Measurements from ENCODE around the gene PDE11A. TPM values are rescaled to one million over a fixed set of nuclear protein-coding genes. Genes with fewer than 3 reads are reported as not detected.

The PDE11A gene
- total RNA-seq, 1 donor from 2014 or later: 25.6 TPM

- peak overlapping the region; percentile 62 for H3K27ac Mint-ChIP-seq
- no peak for TF ChIP-seq CTCF (IDR thresholded peaks at IDR 0.05; ENCODE audit: unreplicated experiment)
- H3K27me3 Mint-ChIP-seq (ENCODE audit: low read depth): no peaks in the 10 kb centered on the region
- H3K36me3 Mint-ChIP-seq: peaks cover 3% of the 10 kb centered on the region
- peaks cover 12% of the 10 kb centered on the region for H3K4me1 Mint-ChIP-seq
- no peaks in the 10 kb centered on the region for H3K9me3 Mint-ChIP-seq
- H3K4me3 Mint-ChIP-seq: no peak overlapping the region
- DNase-seq (ENCODE audit: low spot score in 2 of 2, unreplicated experiment in 2 of 2): no peak
Measured at GRCh38 chr2:177682836-177683660, 389.5 kb downstream of the PDE11A start.

GRCh38 chr2:177682006-177682405 lies 390.6 kb downstream of the PDE11A start:
- Mint-ChIP-seq H3K27me3 (ENCODE audit: low read depth) (no peaks in the 10 kb centered on the region), H3K36me3 (no peaks in the 10 kb centered on the region), H3K27ac (peak overlapping the region; percentile 48), H3K4me3 (no peak overlapping the region), H3K4me1 (peaks cover 17% of the 10 kb centered on the region), H3K9me3 (no peaks in the 10 kb centered on the region)
- no peak for TF ChIP-seq CTCF (IDR thresholded peaks at IDR 0.05; ENCODE audit: unreplicated experiment)
- DNase-seq (ENCODE audit: low spot score in 2 of 2, unreplicated experiment in 2 of 2): no peak

- no peaks in the 10 kb centered on the region for H3K27me3 Mint-ChIP-seq (ENCODE audit: low read depth)
- TF ChIP-seq CTCF (IDR thresholded peaks at IDR 0.05; ENCODE audit: unreplicated experiment): no peak
- no peaks in the 10 kb centered on the region for H3K9me3 Mint-ChIP-seq
- peaks cover 23% of the 10 kb centered on the region for H3K4me1 Mint-ChIP-seq
- H3K36me3 Mint-ChIP-seq: no peaks in the 10 kb centered on the region
- H3K4me3 Mint-ChIP-seq: no peak overlapping the region
- DNase-seq (ENCODE audit: low spot score in 2 of 2, unreplicated experiment in 2 of 2): no peak
- H3K27ac Mint-ChIP-seq: peak overlapping the region; percentile 44
Measured at GRCh38 chr2:177680866-177681712, 391.5 kb downstream of the PDE11A start.

- H3K4me3 Mint-ChIP-seq: no peak overlapping the region
- no peak for DNase-seq (ENCODE audit: low spot score in 2 of 2, unreplicated experiment in 2 of 2)
- H3K4me1 Mint-ChIP-seq: peaks cover 33% of the 10 kb centered on the region
- no peaks in the 10 kb centered on the region for H3K9me3 Mint-ChIP-seq
- no peaks in the 10 kb centered on the region for H3K36me3 Mint-ChIP-seq
- H3K27ac Mint-ChIP-seq: no peak overlapping the region
- no peak for TF ChIP-seq CTCF (IDR thresholded peaks at IDR 0.05; ENCODE audit: unreplicated experiment)
- H3K27me3 Mint-ChIP-seq (ENCODE audit: low read depth): no peaks in the 10 kb centered on the region
Measured at GRCh38 chr2:177679611-177680605, 392.7 kb downstream of the PDE11A start.

GRCh38 chr2:177678939-177679338 lies 393.6 kb downstream of the PDE11A start:
- Mint-ChIP-seq H3K9me3 (no peaks in the 10 kb centered on the region), H3K36me3 (peaks cover 3% of the 10 kb centered on the region), H3K4me1 (peaks cover 27% of the 10 kb centered on the region), H3K4me3 (no peak overlapping the region), H3K27ac (no peak overlapping the region), H3K27me3 (ENCODE audit: low read depth) (no peaks in the 10 kb centered on the region)
- DNase-seq (ENCODE audit: low spot score in 2 of 2, unreplicated experiment in 2 of 2): no peak
- TF ChIP-seq CTCF (IDR thresholded peaks at IDR 0.05; ENCODE audit: unreplicated experiment): no peak
